WTC11 (cell line): ENCODE data around the gene USH1C. TPM values are rescaled to one million over a fixed set of nuclear protein-coding genes. Genes with fewer than 3 reads are reported as not detected.

ENCODE experiments used
- ATAC-seq: fragments of 200-7000 bp; cut with Tn5 transposase; 2 replicates; pipeline ENCODE4 v1.10.0; 2021; ENCODE audit warnings: mild to moderate bottlenecking, moderate library complexity
- CTCF ChIA-PET: fragments of 300-600 bp; sonication (Branson Sonifier 250); formaldehyde crosslinking; loops from one replicate; lab custom pipeline; 2021; ENCODE audit warnings: antibody characterized with exemption; lab: Charles Lee
- POLR2A ChIA-PET: fragments of 350-600 bp; sonication (Branson Sonifier 250); formaldehyde crosslinking; loops from one replicate; lab custom pipeline; 2021; ENCODE audit warnings: antibody characterized with exemption; lab: Charles Lee
- DNase-seq: peaks from one replicate; pipeline ENCODE4 v3.0.0; 2021; ENCODE audit warnings: low spot score
- H3K27ac Mint-ChIP-seq: 2 replicates; pipeline ENCODE4 v1.8.0; 2021; ENCODE audit warnings: mixed read lengths
- H3K27me3 Mint-ChIP-seq: 2 replicates; pipeline ENCODE4 v1.8.0; 2021; ENCODE audit warnings: low read depth, mild to moderate bottlenecking, moderate library complexity, mixed read lengths
- H3K36me3 Mint-ChIP-seq: 2 replicates; pipeline ENCODE4 v1.8.0; 2021; ENCODE audit warnings: mixed read lengths
- H3K4me1 Mint-ChIP-seq: 2 replicates; pipeline ENCODE4 v1.8.0; 2022; ENCODE audit warnings: mixed read lengths
- H3K4me3 Mint-ChIP-seq: 2 replicates; pipeline ENCODE4 v1.8.0; 2021; ENCODE audit warnings: mild to moderate bottlenecking, moderate library complexity, mixed read lengths
- H3K9me3 Mint-ChIP-seq: 2 replicates; pipeline ENCODE4 v1.8.0; 2021; ENCODE audit warnings: mixed read lengths
- CBFB ChIP-seq: sonication (generic); formaldehyde crosslinking; IDR thresholded peaks from 2 replicates; pipeline ENCODE4 v1.8.1; 2022; ENCODE audit warnings: mild to moderate bottlenecking, low read depth, missing genetic modification reagents
- CTCF ChIP-seq: fragments of 200-600 bp; IDR thresholded peaks from 2 replicates; pipeline ENCODE4 v1.8.0; 2022; ENCODE audit warnings: antibody characterized with exemption
- E2F5 ChIP-seq: sonication (generic); formaldehyde crosslinking; IDR thresholded peaks from 2 replicates; pipeline ENCODE4 v1.8.1; 2022; ENCODE audit warnings: mild to moderate bottlenecking, moderate library complexity, missing genetic modification reagents
- ESRRA ChIP-seq: sonication (generic); formaldehyde crosslinking; IDR thresholded peaks from 2 replicates; pipeline ENCODE4 v1.8.1; 2022; ENCODE audit warnings: mild to moderate bottlenecking, missing genetic modification reagents, borderline replicate concordance
- ETV6 ChIP-seq: sonication (generic); formaldehyde crosslinking; IDR thresholded peaks from 2 replicates; pipeline ENCODE4 v1.8.1; 2022; ENCODE audit warnings: mild to moderate bottlenecking, missing genetic modification reagents
- FOXP4 ChIP-seq: sonication (generic); formaldehyde crosslinking; IDR thresholded peaks from 2 replicates; pipeline ENCODE4 v1.8.0; 2022; ENCODE audit warnings: mild to moderate bottlenecking, missing genetic modification reagents
- GTF2I ChIP-seq: fragments of 250-450 bp; sonication (Bioruptor Pico); conservative IDR thresholded peaks from 2 replicates; pipeline ENCODE4 v1.4.0; 2021; ENCODE audit warnings: mild to moderate bottlenecking
- HMGXB4 ChIP-seq: sonication (generic); formaldehyde crosslinking; IDR thresholded peaks from 2 replicates; pipeline ENCODE4 v1.8.1; 2023; ENCODE audit warnings: mild to moderate bottlenecking, moderate library complexity, missing genetic modification reagents
- MXD4 ChIP-seq: fragments of 250-450 bp; sonication (Bioruptor Pico); IDR thresholded peaks from 2 replicates; pipeline ENCODE4 v1.8.0; 2021; ENCODE audit warnings: mild to moderate bottlenecking, moderate library complexity, borderline replicate concordance
- NR2C2 ChIP-seq: sonication (generic); formaldehyde crosslinking; IDR thresholded peaks from 2 replicates; pipeline ENCODE4 v1.8.0; 2022; ENCODE audit warnings: mild to moderate bottlenecking, missing genetic modification reagents
- NR3C1 ChIP-seq: sonication (generic); formaldehyde crosslinking; conservative IDR thresholded peaks from 2 replicates; pipeline ENCODE4 v1.8.1; 2023; ENCODE audit warnings: low read depth, mild to moderate bottlenecking, missing genetic modification reagents
- STAT6 ChIP-seq: sonication (generic); formaldehyde crosslinking; conservative IDR thresholded peaks from 2 replicates; pipeline ENCODE4 v1.8.1; 2023; ENCODE audit warnings: mild to moderate bottlenecking, low read depth, missing genetic modification reagents, moderate library complexity
- TEAD4 ChIP-seq: sonication (generic); formaldehyde crosslinking; IDR thresholded peaks from 2 replicates; pipeline ENCODE4 v1.8.0; 2022; ENCODE audit warnings: mild to moderate bottlenecking, missing genetic modification reagents
- USF1 ChIP-seq: sonication (generic); formaldehyde crosslinking; IDR thresholded peaks from 2 replicates; pipeline ENCODE4 v1.8.0; 2022; ENCODE audit warnings: mild to moderate bottlenecking, missing genetic modification reagents
- USF2 ChIP-seq: sonication (generic); formaldehyde crosslinking; IDR thresholded peaks from 2 replicates; pipeline ENCODE4 v1.8.1; 2023; ENCODE audit warnings: mild to moderate bottlenecking, missing genetic modification reagents, moderate library complexity
- ZNF121 ChIP-seq: sonication (generic); formaldehyde crosslinking; IDR thresholded peaks from 2 replicates; pipeline ENCODE4 v1.8.0; 2023; ENCODE audit warnings: missing genetic modification reagents
- ZNF219 ChIP-seq: sonication (generic); formaldehyde crosslinking; IDR thresholded peaks from 2 replicates; pipeline ENCODE4 v1.8.0; 2023; ENCODE audit warnings: missing genetic modification reagents, mild to moderate bottlenecking, borderline replicate concordance
- ZNF281 ChIP-seq: sonication (generic); formaldehyde crosslinking; IDR thresholded peaks from 2 replicates; pipeline ENCODE4 v1.8.0; 2023; ENCODE audit warnings: mild to moderate bottlenecking, missing genetic modification reagents
- total RNA-seq: library from RNA; stranded (reverse); gene quantifications from 3 replicates; pipeline ENCODE4 v1.2.3, GENCODE V29; 2021
- TF ChIP-seq, protein P1 (sequence below): sonication (generic); formaldehyde crosslinking; IDR thresholded peaks from 2 replicates; pipeline ENCODE4 v1.8.1; 2023; ENCODE audit warnings: mild to moderate bottlenecking, missing genetic modification reagents

USH1C gene
- total RNA-seq, 1 experiment from 2014 or later: 3.9 TPM

- TF ChIP-seq FOXP4: no peak
- TF ChIP-seq CTCF: no peak
- no peak for TF ChIP-seq NR2C2 (CRISPR knock-in tag)
- TF ChIP-seq CBFB: no peak
- TF ChIP-seq NR3C1: no peak
- TF ChIP-seq USF1 (CRISPR knock-in tag): no peak
- TF ChIP-seq STAT6 (CRISPR knock-in tag): no peak
- TF ChIP-seq ETV6: no peak
- no peak for TF ChIP-seq ZNF121 (CRISPR knock-in tag)
- TF ChIP-seq, all 79 proteins: peak for 0
Observed at GRCh38 chr11:17452668-17453067, 91.5 kb downstream of the USH1C start (continued).

DNA sequence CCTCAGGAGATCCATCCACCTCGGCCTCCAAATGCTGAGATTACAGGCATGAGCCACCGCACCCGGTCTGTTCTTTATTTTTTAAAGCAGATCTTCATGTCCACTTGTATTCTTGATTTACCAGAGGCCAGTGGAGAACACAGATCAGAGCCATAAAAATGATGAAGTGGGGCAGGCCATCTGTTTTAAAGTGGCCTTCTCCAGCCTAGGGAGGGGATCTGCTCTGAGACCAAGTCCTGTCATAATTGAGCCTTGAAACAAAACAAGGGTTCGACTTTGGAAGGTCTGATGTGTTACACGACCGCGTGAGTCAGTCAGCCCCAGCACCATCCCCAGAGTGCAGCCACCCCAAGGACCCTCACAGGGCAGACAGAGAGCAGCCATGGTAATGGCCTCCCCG, 95.1 kb downstream of the USH1C start:
- ChIA-PET POLR2A (no interaction called here), CTCF (interaction anchor here (1.4 kb wide), 1 partner anchor 27 kb away, joined by 4 read pairs; no protein-coding TSS in a partner anchor)
- Mint-ChIP-seq H3K4me1 (peaks cover 7% of the 10 kb centered on the region), H3K27ac (no peak overlapping the region), H3K36me3 (peaks cover 9% of the 10 kb centered on the region), H3K4me3 (no peak overlapping the region), H3K9me3 (peaks cover 15% of the 10 kb centered on the region), H3K27me3 (no peaks in the 10 kb centered on the region; the same call in 1 of the 2 replicates)
- DNase-seq (no peak), ATAC-seq (no peak)
- TF ChIP-seq USF2: no peak
- no peak for TF ChIP-seq GTF2I (CRISPR knock-in tag)
- no peak for TF ChIP-seq MXD4 (CRISPR knock-in tag)
- TF ChIP-seq TEAD4 (CRISPR knock-in tag): no peak
- TF ChIP-seq ZNF219 (CRISPR knock-in tag): no peak
- no peak for TF ChIP-seq E2F5
- TF ChIP-seq, protein P1, sequence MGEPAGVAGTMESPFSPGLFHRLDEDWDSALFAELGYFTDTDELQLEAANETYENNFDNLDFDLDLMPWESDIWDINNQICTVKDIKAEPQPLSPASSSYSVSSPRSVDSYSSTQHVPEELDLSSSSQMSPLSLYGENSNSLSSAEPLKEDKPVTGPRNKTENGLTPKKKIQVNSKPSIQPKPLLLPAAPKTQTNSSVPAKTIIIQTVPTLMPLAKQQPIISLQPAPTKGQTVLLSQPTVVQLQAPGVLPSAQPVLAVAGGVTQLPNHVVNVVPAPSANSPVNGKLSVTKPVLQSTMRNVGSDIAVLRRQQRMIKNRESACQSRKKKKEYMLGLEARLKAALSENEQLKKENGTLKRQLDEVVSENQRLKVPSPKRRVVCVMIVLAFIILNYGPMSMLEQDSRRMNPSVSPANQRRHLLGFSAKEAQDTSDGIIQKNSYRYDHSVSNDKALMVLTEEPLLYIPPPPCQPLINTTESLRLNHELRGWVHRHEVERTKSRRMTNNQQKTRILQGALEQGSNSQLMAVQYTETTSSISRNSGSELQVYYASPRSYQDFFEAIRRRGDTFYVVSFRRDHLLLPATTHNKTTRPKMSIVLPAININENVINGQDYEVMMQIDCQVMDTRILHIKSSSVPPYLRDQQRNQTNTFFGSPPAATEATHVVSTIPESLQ: no peak
- TF ChIP-seq ESRRA (CRISPR knock-in tag): no peak
- TF ChIP-seq ZNF281: no peak
- TF ChIP-seq HMGXB4 (CRISPR knock-in tag): no peak
